Endodermal cell (in vitro differentiated cells): ENCODE results near the gene XRCC6. TPM values are rescaled to one million over a fixed set of nuclear protein-coding genes. Genes with fewer than 3 reads are reported as not detected.

Source experiments
- DNase-seq: peaks from one replicate; pipeline ENCODE4 v3.0.0-alpha.2; 2017
- H3K27ac ChIP-seq: 2 replicates; pipeline ENCODE4 v1.5.1; 2013; ENCODE audit warnings: mild to moderate bottlenecking, low read depth, low read length, moderate library complexity
- H3K27me3 ChIP-seq: 2 replicates; pipeline ENCODE4 v1.6.1; 2013; ENCODE audit warnings: mild to moderate bottlenecking, low read length, moderate library complexity; ENCODE audit not compliant: insufficient read depth, control insufficient read depth, poor library complexity, severe bottlenecking
- H3K36me3 ChIP-seq: 2 replicates; pipeline ENCODE4 v1.7.0; 2013; ENCODE audit warnings: mild to moderate bottlenecking, low read length, moderate library complexity; ENCODE audit not compliant: control insufficient read depth, insufficient read depth
- H3K4me1 ChIP-seq: one replicate; pipeline ENCODE4 v1.7.0; 2013; ENCODE audit warnings: low read length; ENCODE audit not compliant: control insufficient read depth, insufficient read depth
- H3K4me3 ChIP-seq: 2 replicates; pipeline ENCODE4 v1.5.1; 2013; ENCODE audit warnings: mild to moderate bottlenecking, low read length, moderate library complexity
- H3K9ac ChIP-seq: 2 replicates; pipeline ENCODE4 v1.6.1; 2013; ENCODE audit warnings: mild to moderate bottlenecking, low read length, moderate library complexity; ENCODE audit not compliant: poor library complexity, severe bottlenecking; ENCODE audit errors: extremely low read depth
- H3K9me3 ChIP-seq: 2 replicates; pipeline ENCODE4 v1.6.1; 2013; ENCODE audit warnings: mild to moderate bottlenecking, low read length, moderate library complexity; ENCODE audit not compliant: control insufficient read depth
- H3K27ac Mint-ChIP-seq: 2 replicates; pipeline ENCODE4 v1.8.0; 2020; ENCODE audit warnings: mixed read lengths
- H3K27me3 Mint-ChIP-seq: 2 replicates; pipeline ENCODE4 v1.8.0; 2021; ENCODE audit warnings: mild to moderate bottlenecking, mixed read lengths; ENCODE audit not compliant: insufficient read depth
- H3K36me3 Mint-ChIP-seq: 2 replicates; pipeline ENCODE4 v1.8.0; 2020; ENCODE audit warnings: low read depth, mixed read lengths
- H3K4me1 Mint-ChIP-seq: 2 replicates; pipeline ENCODE4 v1.8.0; 2020; ENCODE audit warnings: mixed read lengths
- H3K4me3 Mint-ChIP-seq: 2 replicates; pipeline ENCODE4 v1.8.0; 2020; ENCODE audit warnings: mild to moderate bottlenecking, moderate library complexity, mixed read lengths
- H3K9me3 Mint-ChIP-seq: 2 replicates; pipeline ENCODE4 v1.8.0; 2020; ENCODE audit warnings: mild to moderate bottlenecking, mixed read lengths
- CTCF ChIP-seq: fragments of 200-600 bp; sonication (generic); conservative IDR thresholded peaks from 2 replicates; pipeline ENCODE4 v1.5.0; 2021; ENCODE audit warnings: antibody characterized with exemption, mild to moderate bottlenecking
- WGBS, 2 experiments: methylation state at CpG; one replicate each; pipeline versions ENCODE4 v1.1.5 to v1.1.7; 2013; ENCODE audit warnings: missing lambda C conversion rate in 2 of 2, mixed read lengths in 1 of 2; ENCODE audit not compliant: insufficient coverage in 1 of 2, insufficient read length in 1 of 2; 5-methylcytosine and 5-hydroxymethylcytosine counted together
- total RNA-seq, 2 donors: library from RNA; stranded (reverse); fragmentation: NEBNext Ultra II Directional in 1 of 2; extraction: Animal tissue kit (Norgen Biotek cat#: 25700) in 1 of 2; gene quantifications; 2 replicates in 1 of 2; 3 replicates in 1 of 2; pipeline ENCODE4 v1.2.1, GENCODE V29; 2021

The XRCC6 gene
- total RNA-seq, 2 donors from 2014 or later = 345 to 387 TPM

- H3K36me3 ChIP-seq = peaks cover 26% of the 10 kb centered on the region
- peaks cover 24% of the 10 kb centered on the region for H3K36me3 Mint-ChIP-seq
- no peak overlapping the region for H3K4me3 Mint-ChIP-seq
- H3K4me1 ChIP-seq = peaks cover 2% of the 10 kb centered on the region
- no peak overlapping the region for H3K27ac Mint-ChIP-seq
- no peaks in the 10 kb centered on the region for H3K9me3 ChIP-seq
- H3K4me1 Mint-ChIP-seq = no peaks in the 10 kb centered on the region
- no peaks in the 10 kb centered on the region for H3K27me3 Mint-ChIP-seq
- H3K9ac ChIP-seq = no peak overlapping the region
- no peaks in the 10 kb centered on the region for H3K27me3 ChIP-seq
- no peak overlapping the region for H3K4me3 ChIP-seq
- TF ChIP-seq CTCF = no peak
- 94 to 98% methylated on average over 3 of the region's 3 CpGs for WGBS, 2 experiments
- no peaks in the 10 kb centered on the region for H3K9me3 Mint-ChIP-seq
- no peak overlapping the region for H3K27ac ChIP-seq
- no peak for DNase-seq
Observed at GRCh38 chr22:41608386-41608785, 12.7 kb upstream of the XRCC6 start.

- Mint-ChIP-seq H3K4me3 (no peak overlapping the region), H3K36me3 (peaks cover 2% of the 10 kb centered on the region), H3K27ac (no peak overlapping the region), H3K9me3 (no peaks in the 10 kb centered on the region), H3K27me3 (no peaks in the 10 kb centered on the region), H3K4me1 (peaks cover 6% of the 10 kb centered on the region)
- no peak for DNase-seq
- no peaks in the 10 kb centered on the region for H3K9me3 ChIP-seq
- no peaks in the 10 kb centered on the region for H3K27me3 ChIP-seq
- H3K9ac ChIP-seq = no peak overlapping the region
- TF ChIP-seq CTCF = no peak
- 86 to 99% methylated on average over 2 to 6 of the region's 6 CpGs for WGBS, 2 experiments
- H3K4me3 ChIP-seq = no peak overlapping the region
- no peak overlapping the region for H3K27ac ChIP-seq
- no peaks in the 10 kb centered on the region for H3K36me3 ChIP-seq
- H3K4me1 ChIP-seq = no peaks in the 10 kb centered on the region
Observed at GRCh38 chr22:41612603-41613306, 8.3 kb upstream of the XRCC6 start.

GRCh38 chr22:41613456-41613855 lies 7.6 kb upstream of the XRCC6 start:
- Histone ChIP-seq H3K9me3 (no peaks in the 10 kb centered on the region), H3K27ac (no peak overlapping the region), H3K4me3 (no peak overlapping the region), H3K9ac (no peak overlapping the region), H3K27me3 (no peaks in the 10 kb centered on the region), H3K4me1 (no peaks in the 10 kb centered on the region), H3K36me3 (no peaks in the 10 kb centered on the region)
- H3K36me3 Mint-ChIP-seq = peaks cover 2% of the 10 kb centered on the region
- H3K9me3 Mint-ChIP-seq = no peaks in the 10 kb centered on the region
- TF ChIP-seq CTCF = no peak
- H3K4me3 Mint-ChIP-seq = no peak overlapping the region
- no peaks in the 10 kb centered on the region for H3K27me3 Mint-ChIP-seq
- H3K4me1 Mint-ChIP-seq = peaks cover 6% of the 10 kb centered on the region
- H3K27ac Mint-ChIP-seq = no peak overlapping the region
- 95 to 97% methylated on average over 2 of the region's 2 CpGs for WGBS, 2 experiments
- no peak for DNase-seq
